ENCODE results near the gene CACTIN. TPM values are rescaled to one million over a fixed set of nuclear protein-coding genes. Genes with fewer than 3 reads are reported as not detected.

CACTIN gene
- total RNA-seq, 1 experiment from 2014 or later: 33.2 TPM

DNA sequence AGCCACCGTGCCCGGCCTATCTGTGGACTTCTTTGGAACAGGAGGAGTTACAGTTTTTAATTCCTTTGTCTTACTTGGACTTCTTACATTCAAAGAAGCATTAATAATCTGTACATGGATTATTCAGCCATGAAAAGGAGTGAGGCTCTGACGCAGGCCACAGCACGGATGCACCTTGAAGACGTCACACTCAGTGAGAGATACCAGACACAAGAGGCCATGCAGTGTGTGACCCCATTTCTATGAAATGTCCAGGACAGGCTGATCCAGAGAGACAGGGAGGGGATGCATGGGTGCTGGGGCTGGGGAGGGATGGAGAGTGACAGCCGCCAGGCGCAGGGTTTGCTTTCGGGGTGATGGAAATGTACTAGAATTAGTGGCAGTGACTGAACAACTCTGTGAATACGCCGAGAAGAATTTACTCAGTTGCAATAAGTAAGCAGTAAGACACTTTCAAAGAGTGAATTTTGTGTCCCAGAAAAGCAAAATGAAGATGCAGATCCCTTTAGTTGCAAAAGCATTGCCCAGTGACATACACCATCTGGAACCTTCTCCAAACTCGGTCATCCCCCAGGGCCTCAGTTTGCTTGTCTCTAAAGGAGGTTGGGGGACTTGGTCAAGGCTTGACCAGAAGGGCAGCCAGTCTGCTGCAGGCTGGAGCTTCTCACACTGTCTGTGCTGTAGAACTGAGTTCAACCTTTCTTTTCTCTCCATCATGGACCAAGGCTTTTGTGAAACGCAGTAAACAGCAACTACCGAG lies 48.4 kb upstream of the CACTIN start:
- intact Hi-C loops (cut with micrococcal nuclease): no loop called here
- Histone ChIP-seq H3K27ac (ENCODE audit: low read depth, low read length) (no peak overlapping the region), H3K4me1 (ENCODE audit: control insufficient read depth in 1 of 2, insufficient read depth in 2 of 2, low read length in 2 of 2) (no peaks in the 10 kb centered on the region), H3K27me3 (ENCODE audit: insufficient read depth, low read length) (no peaks in the 10 kb centered on the region), H3K4me3 (replicated peaks in 1 of 2; ENCODE audit: low read depth in 1 of 2, low read length in 2 of 2) (no peak overlapping the region), H3K4me2 (ENCODE audit: low read length) (no peak overlapping the region), H3K36me3 (ENCODE audit: control insufficient read depth in 1 of 2, insufficient read depth in 2 of 2, low read length in 2 of 2) (no peaks in the 10 kb centered on the region), H4K20me1 (ENCODE audit: insufficient read depth) (no peaks in the 10 kb centered on the region), H2AFZ (ENCODE audit: low read depth, low read length, poor library complexity, severe bottlenecking) (no peak overlapping the region), H3K79me2 (ENCODE audit: insufficient read depth, low read length) (no peaks in the 10 kb centered on the region; the same call in 1 of the 2 replicates), H3K9me3 (ENCODE audit: control insufficient read depth in 1 of 2, insufficient read depth in 1 of 2, low read depth in 1 of 2, low read length in 2 of 2) (no peaks in the 10 kb centered on the region), H3K9me2 (ENCODE audit: insufficient read depth) (no peaks in the 10 kb centered on the region), H3K9ac (ENCODE audit: low read length) (no peak overlapping the region)
- ChIA-PET CTCF (no interaction called here), POLR2A (no interaction called here), RAD21 (ENCODE audit: low non-redundant PET in 1 of 2, low total read pairs in 2 of 2, uncharacterized antibody in 2 of 2, unreplicated experiment in 2 of 2) (no interaction called here)
- ATAC-seq (no peak), DNase-seq (ENCODE audit: low read depth, low spot score) (no peak)
- BruUV-seq (replicated peaks): no TSS peak
- TF ChIP-seq, protein P1, sequence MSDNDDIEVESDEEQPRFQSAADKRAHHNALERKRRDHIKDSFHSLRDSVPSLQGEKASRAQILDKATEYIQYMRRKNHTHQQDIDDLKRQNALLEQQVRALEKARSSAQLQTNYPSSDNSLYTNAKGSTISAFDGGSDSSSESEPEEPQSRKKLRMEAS (IDR thresholded peaks at IDR 0.05): no peak
- TF ChIP-seq TCF7L2 (IDR thresholded peaks at IDR 0.05; ENCODE audit: borderline replicate concordance, extremely low read depth, insufficient read depth, insufficient read length) (no peak), ZNF274 (IDR thresholded peaks at IDR 0.05; ENCODE audit: low read depth, low read length) (no peak), SIN3A (IDR thresholded peaks at IDR 0.05; ENCODE audit: low read depth) (no peak), EZH2phosphoT487 (IDR thresholded peaks at IDR 0.05; ENCODE audit: borderline replicate concordance) (no peak), POLR2AphosphoS5 (IDR thresholded peaks at IDR 0.05; ENCODE audit: low read depth, low read length) (no peak), CBX3 (IDR thresholded peaks at IDR 0.05; ENCODE audit: low read depth) (no peak), ZBTB33 (IDR thresholded peaks at IDR 0.05; ENCODE audit: extremely low read depth, insufficient replicate concordance, low read length) (no peak), JUND (IDR thresholded peaks at IDR 0.05) (no peak), ATF3 (IDR thresholded peaks at IDR 0.05) (no peak), ZFX (IDR thresholded peaks at IDR 0.05) (no peak), REST (IDR thresholded peaks at IDR 0.05; ENCODE audit: low read depth) (no peak), CEBPB (IDR thresholded peaks at IDR 0.05; ENCODE audit: low read depth) (no peak), SRF (IDR thresholded peaks at IDR 0.05; ENCODE audit: low read depth) (no peak), RAD21 (IDR thresholded peaks at IDR 0.05; ENCODE audit: low read depth) (no peak), FOSL1 (IDR thresholded peaks at IDR 0.05; ENCODE audit: low read depth) (no peak)
